ENCODE measurements around the gene NCL.

- TF ChIP-seq CTCF (IDR thresholded peaks at IDR 0.05; ENCODE audit: insufficient read depth, low read depth, low read length) = no peak
- TF ChIP-seq EZH2 (IDR thresholded peaks at IDR 0.05; ENCODE audit: insufficient read depth, low read length) = no peak
These were observed 2.8 kb upstream of the NCL start for GRCh38 chr2:231467016-231467545.

All from astrocyte (in vitro differentiated cells and primary cell).